MM.1S (cell line): Measurements from ENCODE around the gene ATP6V1A.

Source experiments
- CTCF ChIP-seq: fragments of 300-600 bp; sonication (generic); IDR thresholded peaks from 2 replicates; pipeline ENCODE4 v1.5.1; 2016; ENCODE audit warnings: antibody characterized with exemption, low read length, mixed read lengths
- EZH2 ChIP-seq: fragments of 300-600 bp; sonication (generic); optimal IDR thresholded peaks from 2 replicates; pipeline ENCODE3; 2017; ENCODE audit warnings: low read depth, mild to moderate bottlenecking, antibody characterized with exemption, low read length, mixed read lengths
- EZH2phosphoT487 ChIP-seq: fragments of 300-600 bp; sonication (generic); IDR thresholded peaks from 2 replicates; pipeline ENCODE4 v1.6.1; 2018; ENCODE audit warnings: antibody characterized with exemption, low read length

DNA sequence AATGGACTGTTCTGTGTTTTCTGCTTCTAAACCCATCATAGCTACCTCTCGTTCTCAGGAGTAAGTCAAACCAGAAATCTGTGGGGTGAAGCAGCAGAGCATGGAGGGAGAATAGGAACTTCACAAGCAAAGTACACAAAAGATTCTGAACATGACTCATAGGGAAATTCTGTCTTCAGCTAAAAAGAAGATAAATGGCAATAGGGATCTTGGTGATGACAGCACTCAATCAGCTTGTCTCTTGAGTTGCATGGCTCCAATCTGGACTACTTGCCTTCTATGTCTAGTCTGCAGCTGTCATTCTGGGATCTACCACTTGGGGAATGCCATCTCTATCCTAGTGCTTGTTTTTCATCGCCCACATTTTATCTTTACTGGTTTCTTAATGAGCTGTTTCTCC lies 78.3 kb downstream of the ATP6V1A start:
- no peak for TF ChIP-seq EZH2
- TF ChIP-seq CTCF, result peak; percentile 28
- TF ChIP-seq EZH2phosphoT487, result no peak
